MCF 10A (cell line): ENCODE results near the gene AKNA. TPM values are rescaled to one million over a fixed set of nuclear protein-coding genes. Genes with fewer than 3 reads are reported as not detected.
A peak's percentile ranks its signal among the peaks of the same experiment; 100 is the strongest.

Experiments
- BruUV-seq: library from RNA; stranded (reverse); fragments of 400-500 nt; replicated peaks from 2 replicates; lab custom pipeline; 2021; lab: Mats Ljungman, UMichigan
- CTCF ChIA-PET: fragments of 300-600 bp; sonication (Branson Sonifier 250); formaldehyde crosslinking; extraction: SDS; loops from one replicate; lab custom pipeline; 2021; ENCODE audit warnings: antibody characterized with exemption, inconsistent platforms; lab: Yijun Ruan, JAX
- POLR2A ChIA-PET: fragments of 300-600, 350-650 bp; sonication (Branson Sonifier 250); formaldehyde crosslinking; extraction: SDS; loops from one replicate; lab custom pipeline; 2020; ENCODE audit warnings: antibody characterized with exemption, inconsistent platforms; lab: Yijun Ruan, JAX
- DNase-seq: peaks from one replicate; pipeline ENCODE4 v3.0.0-alpha.2; 2018; ENCODE audit not compliant: unreplicated experiment
- H3K27ac Mint-ChIP-seq: one replicate; pipeline ENCODE4 v1.8.0; 2022; ENCODE audit warnings: mild to moderate bottlenecking, low read depth, mixed read lengths; ENCODE audit not compliant: unreplicated experiment
- H3K27me3 Mint-ChIP-seq: one replicate; pipeline ENCODE4 v1.8.0; 2022; ENCODE audit warnings: mixed read lengths; ENCODE audit not compliant: insufficient read depth, unreplicated experiment
- H3K36me3 Mint-ChIP-seq: one replicate; pipeline ENCODE4 v1.8.0; 2022; ENCODE audit warnings: mild to moderate bottlenecking, moderate library complexity, mixed read lengths; ENCODE audit not compliant: insufficient read depth, unreplicated experiment
- H3K4me1 Mint-ChIP-seq: one replicate; pipeline ENCODE4 v1.8.0; 2022; ENCODE audit warnings: mixed read lengths; ENCODE audit not compliant: insufficient read depth, unreplicated experiment
- H3K4me3 Mint-ChIP-seq: one replicate; pipeline ENCODE4 v1.8.0; 2022; ENCODE audit warnings: mild to moderate bottlenecking, moderate library complexity, mixed read lengths; ENCODE audit not compliant: unreplicated experiment
- H3K9me3 Mint-ChIP-seq: one replicate; pipeline ENCODE4 v1.8.0; 2022; ENCODE audit warnings: mixed read lengths; ENCODE audit not compliant: unreplicated experiment
- intact Hi-C: fragments of 100-400 bp; cut with micrococcal nuclease; formaldehyde crosslinking; loops from 2 replicates; pipeline ENCODE4 v1.14.1; 2022
- total RNA-seq: library from RNA; stranded (reverse); gene quantifications from 2 replicates; pipeline ENCODE4 v1.2.3, GENCODE V29; 2022
- TF ChIP-seq, protein P1 (sequence below): fragments of 200-600 bp; IDR thresholded peaks from one replicate; pipeline ENCODE4 v1.8.0; 2022; ENCODE audit warnings: antibody characterized with exemption, mild to moderate bottlenecking; ENCODE audit not compliant: unreplicated experiment

Gene AKNA
- total RNA-seq, 1 experiment from 2014 or later = 10.9 TPM

DNA sequence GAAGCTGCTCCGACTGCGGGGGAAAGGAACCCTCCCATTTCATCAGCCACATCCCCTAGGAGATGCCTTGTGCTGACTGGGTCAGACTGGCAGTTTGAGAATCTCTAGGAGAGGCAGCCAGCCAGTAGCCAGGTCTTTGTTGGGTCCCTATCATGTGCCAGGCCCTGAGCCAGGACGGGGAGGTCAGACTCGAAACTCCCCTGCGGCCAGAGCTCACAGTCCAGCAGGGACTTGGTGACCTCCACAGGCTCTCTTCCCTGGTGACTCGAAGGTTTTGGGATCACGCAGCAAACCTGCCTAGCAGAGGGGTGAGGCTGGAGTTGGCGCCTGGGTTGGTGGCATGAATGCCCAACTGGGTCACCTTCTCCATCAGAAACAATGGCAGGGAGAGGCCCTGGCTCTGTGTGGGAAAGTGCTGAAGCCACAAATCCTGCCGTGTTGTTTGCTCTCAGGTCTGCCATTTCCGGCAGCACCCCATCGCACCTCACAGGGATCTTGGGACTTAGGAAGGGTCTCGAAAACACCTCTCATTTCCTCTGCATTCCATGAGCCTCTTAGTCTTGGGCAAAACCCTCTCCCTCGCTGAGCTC lies 79.3 kb downstream of the AKNA start:
- no peaks in the 10 kb centered on the region for H3K36me3 Mint-ChIP-seq

DNA sequence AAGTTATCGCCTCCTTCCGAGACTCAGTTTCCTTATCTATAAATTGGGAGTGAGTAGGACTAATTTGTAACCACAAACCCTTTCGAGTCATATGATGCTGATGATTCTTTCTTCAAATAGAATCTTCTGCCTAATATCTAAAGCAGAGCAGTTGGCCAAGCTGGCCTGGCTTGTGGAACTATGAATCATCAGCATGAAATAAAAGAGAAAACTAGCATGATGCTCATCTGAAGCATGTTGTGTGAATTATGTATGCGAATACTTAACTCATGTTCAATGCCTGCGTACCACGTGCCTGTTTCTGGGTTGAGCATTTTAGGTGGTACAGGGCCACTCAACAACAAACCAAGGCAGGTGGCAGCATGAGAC lies 79.9 kb downstream of the AKNA start:
- POLR2A ChIA-PET = interaction anchor here (0.6 kb wide), 1 partner anchor 86 kb away, joined by 3 read pairs; no protein-coding TSS in a partner anchor

More for the DNA sequence above, 79.3 kb downstream of the AKNA start:
- BruUV-seq = no TSS peak
- intact Hi-C loops = no loop called here
- ChIA-PET POLR2A (interaction anchor here (0.6 kb wide), 1 partner anchor 86 kb away, joined by 3 read pairs; no protein-coding TSS in a partner anchor), CTCF (interaction anchor here (0.6 to 1.3 kb wide), 3 partner anchors 14 to 174 kb away, joined by 3 to 4 read pairs (median 3); no protein-coding TSS in a partner anchor)
- Mint-ChIP-seq H3K4me3 (no peak overlapping the region), H3K27me3 (no peaks in the 10 kb centered on the region), H3K27ac (no peak overlapping the region), H3K9me3 (no peaks in the 10 kb centered on the region), H3K4me1 (no peaks in the 10 kb centered on the region)
- TF ChIP-seq, protein P1, sequence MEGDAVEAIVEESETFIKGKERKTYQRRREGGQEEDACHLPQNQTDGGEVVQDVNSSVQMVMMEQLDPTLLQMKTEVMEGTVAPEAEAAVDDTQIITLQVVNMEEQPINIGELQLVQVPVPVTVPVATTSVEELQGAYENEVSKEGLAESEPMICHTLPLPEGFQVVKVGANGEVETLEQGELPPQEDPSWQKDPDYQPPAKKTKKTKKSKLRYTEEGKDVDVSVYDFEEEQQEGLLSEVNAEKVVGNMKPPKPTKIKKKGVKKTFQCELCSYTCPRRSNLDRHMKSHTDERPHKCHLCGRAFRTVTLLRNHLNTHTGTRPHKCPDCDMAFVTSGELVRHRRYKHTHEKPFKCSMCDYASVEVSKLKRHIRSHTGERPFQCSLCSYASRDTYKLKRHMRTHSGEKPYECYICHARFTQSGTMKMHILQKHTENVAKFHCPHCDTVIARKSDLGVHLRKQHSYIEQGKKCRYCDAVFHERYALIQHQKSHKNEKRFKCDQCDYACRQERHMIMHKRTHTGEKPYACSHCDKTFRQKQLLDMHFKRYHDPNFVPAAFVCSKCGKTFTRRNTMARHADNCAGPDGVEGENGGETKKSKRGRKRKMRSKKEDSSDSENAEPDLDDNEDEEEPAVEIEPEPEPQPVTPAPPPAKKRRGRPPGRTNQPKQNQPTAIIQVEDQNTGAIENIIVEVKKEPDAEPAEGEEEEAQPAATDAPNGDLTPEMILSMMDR = no peak
- DNase-seq = no peak

DNA sequence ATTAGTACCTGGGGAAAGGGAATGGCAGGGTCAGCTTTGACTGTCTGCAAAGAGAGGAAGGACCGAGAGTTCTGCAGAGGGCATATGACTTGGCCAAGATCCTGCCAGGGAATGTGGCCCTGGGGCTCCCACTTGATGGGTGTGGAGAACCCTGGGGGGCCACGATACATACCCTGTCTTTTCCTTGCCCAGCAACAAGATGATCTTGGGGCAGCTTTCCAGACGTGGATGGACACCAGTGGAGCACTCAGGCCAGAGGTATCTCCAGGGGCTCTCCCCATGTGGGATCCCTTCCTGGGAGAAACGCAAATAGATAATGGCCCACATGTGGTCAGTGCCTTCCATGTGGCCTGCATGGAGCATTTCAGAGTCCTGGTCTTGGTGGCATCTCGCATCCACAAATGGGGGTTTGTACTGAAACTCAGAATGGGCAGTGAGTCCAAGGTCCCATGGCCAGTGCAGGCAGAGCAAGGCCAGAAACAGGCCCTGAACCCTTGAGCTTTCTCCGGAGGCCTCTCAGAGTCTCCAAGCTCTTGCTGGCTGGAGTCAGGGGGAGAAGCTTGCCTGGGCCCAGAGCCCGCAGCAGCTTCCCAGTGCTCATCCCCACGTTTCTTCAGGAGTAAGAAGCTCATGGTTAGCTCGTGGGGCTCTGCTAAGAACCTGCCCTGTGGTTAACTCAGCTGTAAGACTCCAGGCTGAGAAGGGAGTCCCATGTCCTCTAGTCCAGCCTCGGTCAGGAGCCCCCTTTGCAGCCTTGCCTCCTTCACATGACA lies 83.2 kb downstream of the AKNA start:
- ChIA-PET CTCF (interaction anchor here (0.6 to 1.6 kb wide), 14 partner anchors 9 to 716 kb away, joined by 3 to 7 read pairs (median 3); partner anchors contain the start of genes AMBP and KIF12), POLR2A (no interaction called here)
- H3K9me3 Mint-ChIP-seq = no peaks in the 10 kb centered on the region
- no TSS peak for BruUV-seq
- TF ChIP-seq, protein P1 = no peak
- H3K27ac Mint-ChIP-seq = no peak overlapping the region
- no peak for DNase-seq
- no peaks in the 10 kb centered on the region for H3K36me3 Mint-ChIP-seq
- no peaks in the 10 kb centered on the region for H3K27me3 Mint-ChIP-seq
- no peak overlapping the region for H3K4me3 Mint-ChIP-seq
- intact Hi-C loops = loop anchor here (1.0 kb wide), 1 partner anchor 196 kb away; no protein-coding TSS in a partner anchor
- H3K4me1 Mint-ChIP-seq = no peaks in the 10 kb centered on the region

More for the DNA sequence above, 79.9 kb downstream of the AKNA start:
- CTCF ChIA-PET = interaction anchor here (0.7 to 1.3 kb wide), 3 partner anchors 14 to 501 kb away, joined by 3 to 4 read pairs (median 3); no protein-coding TSS in a partner anchor
- no peak for DNase-seq
- Mint-ChIP-seq H3K36me3 (no peaks in the 10 kb centered on the region), H3K4me3 (no peak overlapping the region), H3K27me3 (no peaks in the 10 kb centered on the region), H3K4me1 (no peaks in the 10 kb centered on the region), H3K27ac (peak overlapping the region; percentile 43), H3K9me3 (no peaks in the 10 kb centered on the region)
- BruUV-seq = no TSS peak
- intact Hi-C loops = no loop called here
- TF ChIP-seq, protein P1 = no peak

DNA sequence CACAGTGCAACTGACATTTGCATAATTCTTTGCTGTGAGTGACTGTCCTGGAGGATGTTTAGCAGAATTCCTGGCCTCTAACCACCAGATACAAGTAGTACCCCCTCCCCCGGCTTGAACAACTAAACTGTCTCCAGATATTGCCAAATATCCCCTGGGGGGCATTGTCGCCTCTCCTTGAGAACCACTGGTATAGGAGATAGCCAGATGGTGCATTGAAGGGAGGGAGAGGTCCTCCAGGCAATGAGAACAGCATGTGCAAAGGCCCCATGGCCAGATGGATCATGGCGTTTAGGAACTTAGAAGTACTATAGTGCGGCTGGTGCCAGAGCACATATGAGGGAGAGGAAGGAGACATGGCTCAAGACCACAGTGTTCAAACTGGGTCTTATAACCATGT lies 83.8 kb downstream of the AKNA start:
- no peak overlapping the region for H3K27ac Mint-ChIP-seq
- TF ChIP-seq, protein P1 = no peak
- BruUV-seq = no TSS peak
- CTCF ChIA-PET = interaction anchor here (0.6 to 1.6 kb wide), 8 partner anchors 16 to 716 kb away, joined by 3 to 7 read pairs (median 3); partner anchors contain the start of gene AMBP
- H3K4me3 Mint-ChIP-seq = no peak overlapping the region
- H3K27me3 Mint-ChIP-seq = no peaks in the 10 kb centered on the region
- no peaks in the 10 kb centered on the region for H3K36me3 Mint-ChIP-seq
- intact Hi-C loops = no loop called here
- no peaks in the 10 kb centered on the region for H3K9me3 Mint-ChIP-seq
- DNase-seq = no peak
- POLR2A ChIA-PET = no interaction called here
- H3K4me1 Mint-ChIP-seq = no peaks in the 10 kb centered on the region
